K562 (cell line): ENCODE measurements around the gene SH3BP2. TPM values are rescaled to one million over a fixed set of nuclear protein-coding genes. Genes with fewer than 3 reads are reported as not detected.

Experiments used
- ARID1B ChIP-seq: fragments of 450-650 bp; IDR thresholded peaks from 2 replicates; pipeline ENCODE4 v1.6.1; 2016; ENCODE audit warnings: antibody characterized with exemption, mild to moderate bottlenecking, inconsistent platforms
- BRF2 ChIP-seq: IDR thresholded peaks from 3 replicates; pipeline ENCODE4 v1.6.1; 2011; ENCODE audit warnings: borderline replicate concordance, mild to moderate bottlenecking; ENCODE audit not compliant: insufficient read length, insufficient read depth
- CBFA2T2 ChIP-seq: fragments of 450-650 bp; conservative IDR thresholded peaks from 2 replicates; pipeline ENCODE4 v1.6.1; 2017; ENCODE audit warnings: mild to moderate bottlenecking
- CEBPG ChIP-seq, 3 experiments: fragments of 200-800 bp in 1 of 3; sonication (Bioruptor generic) in 1 of 3; sonication (generic) in 1 of 3; formaldehyde crosslinking in 1 of 3; IDR thresholded peaks in 2 of 3; conservative IDR thresholded peaks in 1 of 3; 2 replicates each; pipeline versions ENCODE4 v1.6.1 to v1.8.0; 2016 to 2022; ENCODE audit warnings: missing compliant biosample characterization in 2 of 3, missing genetic modification characterization in 2 of 3, mild to moderate bottlenecking in 1 of 3, missing genetic modification reagents in 1 of 3
- FOSL1 ChIP-seq: fragments of 200-800 bp; sonication (Bioruptor generic); conservative IDR thresholded peaks from 2 replicates; pipeline ENCODE4 v1.6.1; 2016; ENCODE audit warnings: missing genetic modification characterization, missing compliant biosample characterization
- FOXA1 ChIP-seq: fragments of 450-650 bp; IDR thresholded peaks from 2 replicates; pipeline ENCODE4 v1.6.1; 2016; ENCODE audit warnings: mild to moderate bottlenecking, borderline replicate concordance
- HDAC1 ChIP-seq, 2 experiments: fragments of 450-650 bp; IDR thresholded peaks; 2 replicates each; pipeline ENCODE4 v1.6.1; 2016 to 2017; ENCODE audit warnings: inconsistent platforms in 1 of 2, mild to moderate bottlenecking in 1 of 2, moderate library complexity in 1 of 2
- LARP7 ChIP-seq: fragments of 450-650 bp; IDR thresholded peaks from 2 replicates; pipeline ENCODE4 v1.6.1; 2016
- PHF20 ChIP-seq: fragments of 450-650 bp; IDR thresholded peaks from 2 replicates; pipeline ENCODE4 v1.6.1; 2018; ENCODE audit not compliant: partially characterized antibody
- SMARCA4 ChIP-seq: fragments of 450-650 bp; IDR thresholded peaks from 2 replicates; pipeline ENCODE4 v1.6.1; 2016
- ZBTB40 ChIP-seq, 2 experiments: fragments of 450-650 bp in 1 of 2; sonication (generic) in 1 of 2; formaldehyde crosslinking in 1 of 2; IDR thresholded peaks; 2 replicates each; pipeline versions ENCODE4 v1.7.1 to v1.9.0; 2016 to 2022; ENCODE audit warnings: inconsistent platforms in 1 of 2, mild to moderate bottlenecking in 1 of 2, missing genetic modification reagents in 1 of 2
- ZKSCAN8 ChIP-seq: fragments of 200-800 bp; sonication (Bioruptor generic); IDR thresholded peaks from 2 replicates; pipeline ENCODE4 v1.6.1; 2016; ENCODE audit warnings: missing genetic modification characterization, missing compliant biosample characterization
- ZNF232 ChIP-seq: sonication (generic); formaldehyde crosslinking; IDR thresholded peaks from 2 replicates; pipeline ENCODE4 v1.8.0; 2022; ENCODE audit warnings: mild to moderate bottlenecking, missing genetic modification reagents
- ZNF398 ChIP-seq: fragments of 250-450 bp; sonication (Bioruptor Pico); IDR thresholded peaks from 2 replicates; pipeline ENCODE4 v1.8.0; 2021; ENCODE audit warnings: moderate library complexity, mild to moderate bottlenecking, inconsistent platforms
- polyA plus RNA-seq, 8 experiments: library from polyadenylated mRNA; depleted of rRNA in 4 of 8; stranded (reverse) in 5 of 8; unstranded in 3 of 8; fragments of >200 nt; fragmentation: Nextera tagmentation in 2 of 8; fragmentation: Illumina TruSeq in 1 of 8; extraction: Ambion mirVana in 2 of 8; extraction: Trizol in 1 of 8; gene quantifications; 2 replicates each; pipeline versions ENCODE4 v1.2.1 to v1.2.3, GENCODE V29; 2011 to 2014; ENCODE audit warnings: inconsistent platforms in 1 of 8, missing spikeins in 1 of 8
- total RNA-seq, 7 experiments: library from RNA; depleted of rRNA in 6 of 7; stranded (reverse); fragments of >200 nt in 6 of 7; fragmentation: Illumina TruSeq in 2 of 7; extraction: Trizol in 2 of 7; gene quantifications; 2 replicates each; pipeline versions ENCODE4 v1.2.1 to v1.2.3, GENCODE V29; 2011 to 2021; ENCODE audit warnings: low replicate concordance in 1 of 7

Gene SH3BP2
- total and polyA plus RNA-seq, 9 of the 15 experiments (the other 6 are each of a cell fraction or from before 2014, with no cell fraction given) = 0.34 to 16.0 (median 5.1) TPM

GRCh38 chr4:2858451-2859217 lies 65.7 kb downstream of the SH3BP2 start (continued):
- no peak for TF ChIP-seq PHF20
- TF ChIP-seq ZNF398 = no peak
- peak; percentile 80 for TF ChIP-seq ARID1B
- TF ChIP-seq SMARCA4 = peak; percentile 70
- TF ChIP-seq ZKSCAN8 (CRISPR knock-in tag) = no peak
- TF ChIP-seq BRF2 = no peak
- TF ChIP-seq ZBTB40 (IDR thresholded peaks at IDR 0.05) = 0 out of 2 replicates have a peak, but pooled peaks have one; percentile 52
- no peak for TF ChIP-seq ZBTB40 (CRISPR knock-in tag; IDR thresholded peaks at IDR 0.05)
- peak; percentile 46 to 53; a peak in 1 of 4 replicates for TF ChIP-seq HDAC1 (IDR thresholded peaks at IDR 0.05)
- TF ChIP-seq ZNF232 = no peak
- TF ChIP-seq CBFA2T2 = peak; percentile 84
- TF ChIP-seq FOSL1 (tag) = peak; percentile 30; the same call in 1 of the 2 replicates
- TF ChIP-seq LARP7 = no peak
- TF ChIP-seq CEBPG (CRISPR knock-in tag; IDR thresholded peaks at IDR 0.05) = 0 out of 2 replicates have a peak, but pooled peaks have one; percentile 52
- peak; percentile 44 to 55; a peak in 3 of 4 replicates for TF ChIP-seq CEBPG (tag; conservative IDR thresholded peaks at IDR 0.05 in 1 of 2, IDR thresholded peaks at IDR 0.05 in 1 of 2)
- TF ChIP-seq FOXA1 = no peak
